SJCRH30 (cell line): ENCODE results near the gene MAG. TPM values are rescaled to one million over a fixed set of nuclear protein-coding genes. Genes with fewer than 3 reads are reported as not detected.

Experiments
- DNase-seq, 2 experiments: peaks; one replicate each; pipeline ENCODE4 v3.0.0-alpha.2; 2015 to 2020
- H3K27ac ChIP-seq: fragments of 250-450 bp; sonication (Bioruptor Pico); 2 replicates; pipeline ENCODE4 v1.5.1; 2020; ENCODE audit warnings: mild to moderate bottlenecking, moderate library complexity
- H3K27me3 ChIP-seq: fragments of 250-450 bp; sonication (Bioruptor Pico); 2 replicates; pipeline ENCODE4 v1.5.1; 2020; ENCODE audit warnings: mild to moderate bottlenecking, moderate library complexity
- H3K36me3 ChIP-seq: fragments of 250-450 bp; sonication (Bioruptor Pico); 2 replicates; pipeline ENCODE4 v1.5.1; 2020; ENCODE audit warnings: mild to moderate bottlenecking, moderate library complexity
- H3K4me1 ChIP-seq: fragments of 250-450 bp; sonication (Bioruptor Pico); 2 replicates; pipeline ENCODE4 v1.5.1; 2020; ENCODE audit warnings: mild to moderate bottlenecking, moderate library complexity
- H3K4me3 ChIP-seq: fragments of 250-450 bp; sonication (Bioruptor Pico); 2 replicates; pipeline ENCODE4 v1.5.1; 2020; ENCODE audit warnings: mild to moderate bottlenecking, moderate library complexity
- H3K9me3 ChIP-seq: fragments of 250-450 bp; sonication (Bioruptor Pico); replicated peaks from 2 replicates; pipeline ENCODE4 v1.5.1; 2020; ENCODE audit warnings: mild to moderate bottlenecking, moderate library complexity
- total RNA-seq: library from RNA; depleted of rRNA; stranded (reverse); fragments of >200 nt; shearing (Covaris generic); gene quantifications from 2 replicates; pipeline ENCODE4 v1.2.3, GENCODE V29; 2014

Gene MAG
- total RNA-seq, 1 experiment from 2014 or later = 1.2 TPM

DNA sequence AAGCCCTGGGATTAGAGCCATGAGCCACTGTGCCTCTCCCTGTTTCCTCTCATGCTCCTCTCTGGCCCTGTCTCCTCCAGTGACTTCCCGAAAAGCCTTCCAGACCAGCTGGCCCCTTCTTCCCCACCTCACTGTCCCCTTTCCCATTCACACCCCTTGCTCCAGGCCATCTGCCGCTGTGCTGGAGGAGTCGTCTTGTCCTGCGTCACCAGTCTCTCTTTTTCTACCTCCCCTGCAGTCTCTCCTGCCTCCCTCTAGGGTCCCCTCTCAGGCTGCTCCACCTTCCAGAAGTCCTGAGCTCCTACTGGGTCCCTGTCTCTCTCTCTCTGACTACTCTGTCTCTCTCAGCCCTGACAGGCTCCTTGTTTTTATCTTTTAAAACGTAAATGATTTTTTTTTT lies 50.5 kb downstream of the MAG start:
- Histone ChIP-seq H3K27ac (no peak overlapping the region), H3K9me3 (no peaks in the 10 kb centered on the region), H3K4me3 (no peak overlapping the region), H3K27me3 (no peaks in the 10 kb centered on the region), H3K4me1 (no peaks in the 10 kb centered on the region), H3K36me3 (no peaks in the 10 kb centered on the region)
- DNase-seq = peak in 1 of 2 experiments; percentile 41

DNA sequence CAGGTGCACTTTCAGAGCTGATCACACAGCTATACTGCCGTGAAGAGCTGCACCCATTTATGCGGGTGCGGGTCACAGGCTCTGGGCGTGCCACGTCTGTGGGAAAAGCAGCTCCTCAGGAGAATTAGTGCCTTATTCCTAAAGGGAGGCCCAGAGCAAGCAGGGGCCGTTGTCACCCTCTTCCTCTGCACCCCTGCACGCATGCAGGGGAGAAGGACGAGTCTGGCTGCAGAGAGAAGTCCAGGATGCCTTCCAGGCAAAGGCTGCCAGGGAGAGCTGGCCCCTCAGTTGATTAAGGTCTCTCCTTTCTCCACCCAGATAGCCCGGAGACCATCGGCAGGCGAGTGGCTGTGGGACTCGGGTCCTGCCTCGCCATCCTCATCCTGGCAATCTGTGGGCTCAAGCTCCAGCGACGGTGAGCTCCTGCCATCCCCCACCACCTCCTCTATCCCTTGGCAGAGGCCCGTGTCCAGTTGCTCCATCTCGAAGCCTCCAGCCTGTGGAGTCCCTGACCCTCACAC lies 52.6 kb downstream of the MAG start:
- DNase-seq = no peak

DNA sequence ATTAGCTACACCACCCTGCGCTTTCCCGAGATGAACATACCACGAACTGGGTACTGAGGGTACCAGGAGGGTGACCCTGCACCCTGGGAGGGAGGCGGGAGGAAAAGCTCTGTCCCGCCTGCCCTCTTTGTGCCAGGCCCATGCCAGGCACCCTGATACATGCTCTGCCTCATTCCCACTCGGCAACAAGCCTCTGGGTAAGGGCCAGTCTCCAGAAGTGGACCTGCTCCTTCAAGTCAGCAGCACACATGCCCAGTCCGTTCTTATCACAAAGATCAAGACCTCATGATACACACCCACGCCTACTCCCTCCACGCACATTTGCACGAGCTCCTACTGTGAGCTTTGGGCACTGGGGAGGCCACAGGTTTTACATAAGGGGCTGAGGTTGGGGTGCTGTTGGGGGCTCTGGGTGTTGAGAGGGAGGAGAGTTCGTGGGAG lies 53.7 kb downstream of the MAG start:
- Histone ChIP-seq H3K27ac (no peak overlapping the region), H3K27me3 (no peaks in the 10 kb centered on the region), H3K9me3 (no peaks in the 10 kb centered on the region), H3K4me1 (no peaks in the 10 kb centered on the region), H3K4me3 (no peak overlapping the region), H3K36me3 (no peaks in the 10 kb centered on the region)
- DNase-seq = no peak

More for the DNA sequence above, 52.6 kb downstream of the MAG start:
- Histone ChIP-seq H3K27me3 (no peaks in the 10 kb centered on the region), H3K27ac (no peak overlapping the region), H3K9me3 (no peaks in the 10 kb centered on the region), H3K4me1 (no peaks in the 10 kb centered on the region), H3K36me3 (no peaks in the 10 kb centered on the region), H3K4me3 (no peak overlapping the region)

DNA sequence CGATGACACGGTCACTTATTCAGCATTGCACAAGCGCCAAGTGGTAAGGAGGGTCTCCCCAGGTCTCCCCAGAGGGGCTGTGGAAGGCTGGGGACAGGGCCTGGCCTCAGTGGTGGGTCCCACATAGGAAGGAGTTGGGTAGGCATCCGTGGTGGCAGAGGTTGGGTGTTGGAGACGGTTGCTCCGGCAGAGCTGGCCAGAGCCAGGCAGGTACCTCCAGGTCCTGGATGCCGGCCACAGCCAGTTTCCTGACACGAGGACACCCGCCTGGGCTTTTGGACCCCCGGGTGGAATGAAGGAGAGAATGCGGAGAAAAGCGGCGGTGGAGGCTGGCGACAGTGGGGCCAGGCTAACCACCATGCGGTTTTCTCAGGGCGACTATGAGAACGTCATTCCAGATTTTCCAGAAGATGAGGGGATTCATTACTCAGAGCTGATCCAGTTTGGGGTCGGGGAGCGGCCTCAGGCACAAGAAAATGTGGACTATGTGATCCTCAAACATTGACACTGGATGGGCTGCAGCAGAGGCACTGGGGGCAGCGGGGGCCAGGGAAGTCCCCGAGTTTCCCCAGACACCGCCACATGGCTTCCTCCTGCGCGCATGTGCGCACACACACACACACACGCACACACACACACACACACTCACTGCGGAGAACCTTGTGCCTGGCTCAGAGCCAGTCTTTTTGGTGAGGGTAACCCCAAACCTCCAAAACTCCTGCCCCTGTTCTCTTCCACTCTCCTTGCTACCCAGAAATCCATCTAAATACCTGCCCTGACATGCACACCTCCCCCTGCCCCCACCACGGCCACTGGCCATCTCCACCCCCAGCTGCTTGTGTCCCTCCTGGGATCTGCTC lies 54.5 kb downstream of the MAG start:
- H3K9me3 ChIP-seq = no peaks in the 10 kb centered on the region
- DNase-seq = no peak
- H3K27ac ChIP-seq = no peak overlapping the region
- H3K27me3 ChIP-seq = no peaks in the 10 kb centered on the region
- H3K4me1 ChIP-seq = no peaks in the 10 kb centered on the region
- no peak overlapping the region for H3K4me3 ChIP-seq
- H3K36me3 ChIP-seq = no peaks in the 10 kb centered on the region

DNA sequence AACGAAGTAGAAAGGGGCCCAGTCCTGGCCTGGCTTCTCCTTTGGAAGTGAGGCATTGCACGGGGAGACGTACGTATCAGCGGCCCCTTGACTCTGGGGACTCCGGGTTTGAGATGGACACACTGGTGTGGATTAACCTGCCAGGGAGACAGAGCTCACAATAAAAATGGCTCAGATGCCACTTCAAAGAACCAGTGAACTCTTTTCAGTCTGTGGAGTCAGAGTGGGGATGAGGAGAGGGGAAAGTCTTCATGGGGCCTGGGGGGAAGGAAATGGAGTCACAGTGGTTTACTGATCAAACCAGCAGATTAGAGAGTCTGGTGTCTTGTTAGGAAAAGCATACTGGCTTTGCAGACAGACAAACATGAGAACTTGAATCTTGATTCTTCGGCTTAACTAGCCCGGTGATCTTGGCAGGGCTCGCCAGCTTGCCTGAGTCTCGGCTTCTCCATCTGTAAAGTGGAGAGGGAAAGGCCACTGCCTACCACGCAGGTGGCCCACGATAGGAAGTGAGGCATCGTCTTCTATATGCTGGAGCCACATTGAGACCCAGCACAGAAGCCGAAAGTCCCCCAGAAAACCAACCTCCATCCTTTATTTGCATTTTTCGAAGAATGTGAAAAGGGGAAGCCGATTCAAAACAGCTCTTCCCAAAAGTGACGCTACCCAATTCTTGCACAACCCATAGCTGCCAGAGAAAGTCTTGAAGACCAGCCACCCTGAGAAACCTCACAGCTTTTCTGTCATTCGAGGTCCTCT lies 55.4 kb downstream of the MAG start, which contains the start of gene FFAR1:
Gene FFAR1, plus strand, starts transcription at position 732 of the 759 bp plus-strand sequence. CDS start 3,650 bp downstream, outside the sequence.
- Histone ChIP-seq H3K4me1 (no peaks in the 10 kb centered on the region), H3K4me3 (no peak within 1 kb of the TSS), H3K36me3 (no peaks in the 10 kb centered on the region), H3K27me3 (no peaks in the 10 kb centered on the region), H3K9me3 (no peaks in the 10 kb centered on the region), H3K27ac (no peak within 1 kb of the TSS)
- no peak for DNase-seq

DNA sequence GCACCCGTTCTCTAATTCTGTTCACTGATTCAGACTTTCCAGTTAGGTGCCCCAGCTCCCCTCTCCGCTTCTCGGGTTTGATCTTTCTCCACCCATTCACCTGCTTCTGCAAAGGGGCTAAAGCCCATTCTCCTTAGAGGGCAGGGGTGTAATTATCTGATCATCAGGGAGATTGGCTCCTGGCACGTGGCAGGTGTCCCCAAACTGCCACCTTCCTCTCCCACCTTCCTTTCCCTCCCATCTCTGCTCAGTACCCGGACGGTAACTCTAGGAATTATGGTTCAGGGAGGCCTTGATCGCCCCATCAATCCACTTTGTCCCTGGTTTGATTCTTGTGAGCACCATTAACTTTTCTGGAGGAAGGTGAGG lies 56.0 kb downstream of the MAG start:
- Histone ChIP-seq H3K4me3 (no peak overlapping the region), H3K27me3 (no peaks in the 10 kb centered on the region), H3K36me3 (no peaks in the 10 kb centered on the region), H3K9me3 (no peaks in the 10 kb centered on the region), H3K27ac (no peak overlapping the region), H3K4me1 (no peaks in the 10 kb centered on the region)
- DNase-seq = no peak

DNA sequence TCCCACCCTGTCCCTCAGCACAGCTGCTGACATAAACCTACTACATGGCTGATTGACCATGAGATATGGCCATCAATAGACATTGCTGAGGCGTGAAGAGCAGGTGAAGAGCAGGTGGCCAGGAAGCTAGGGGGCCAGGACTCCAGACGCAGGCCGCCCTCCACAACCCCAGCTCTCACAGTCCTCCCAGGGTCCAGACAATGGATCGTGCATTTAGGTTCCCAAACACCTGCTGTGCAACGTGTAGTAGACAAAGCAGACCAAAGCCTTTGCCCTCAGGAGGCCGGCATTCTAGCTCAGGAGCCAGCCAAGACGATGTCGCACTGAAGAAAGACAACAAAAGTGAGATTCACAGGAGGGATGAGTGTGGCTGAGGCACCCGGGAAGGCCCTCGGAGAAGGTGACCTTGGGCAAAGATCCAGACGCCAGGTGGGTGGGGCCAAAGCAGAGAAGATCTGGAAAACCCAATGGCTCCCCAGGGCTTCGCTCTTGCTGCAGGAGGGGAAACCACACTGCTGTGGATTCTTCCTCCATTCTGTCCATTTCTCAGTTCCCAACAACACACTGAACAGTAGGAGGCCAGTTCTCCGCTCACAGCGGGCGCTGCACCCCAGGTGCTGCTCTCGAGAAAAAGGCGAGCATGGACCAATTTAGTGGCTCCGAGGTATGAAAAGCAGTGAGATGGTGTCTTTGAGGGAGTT lies 57.1 kb downstream of the MAG start:
- Histone ChIP-seq H3K27me3 (no peaks in the 10 kb centered on the region), H3K9me3 (no peaks in the 10 kb centered on the region), H3K4me1 (no peaks in the 10 kb centered on the region), H3K27ac (no peak overlapping the region), H3K36me3 (no peaks in the 10 kb centered on the region), H3K4me3 (no peak overlapping the region)
- peak; percentile 19 to 46 for DNase-seq

DNA sequence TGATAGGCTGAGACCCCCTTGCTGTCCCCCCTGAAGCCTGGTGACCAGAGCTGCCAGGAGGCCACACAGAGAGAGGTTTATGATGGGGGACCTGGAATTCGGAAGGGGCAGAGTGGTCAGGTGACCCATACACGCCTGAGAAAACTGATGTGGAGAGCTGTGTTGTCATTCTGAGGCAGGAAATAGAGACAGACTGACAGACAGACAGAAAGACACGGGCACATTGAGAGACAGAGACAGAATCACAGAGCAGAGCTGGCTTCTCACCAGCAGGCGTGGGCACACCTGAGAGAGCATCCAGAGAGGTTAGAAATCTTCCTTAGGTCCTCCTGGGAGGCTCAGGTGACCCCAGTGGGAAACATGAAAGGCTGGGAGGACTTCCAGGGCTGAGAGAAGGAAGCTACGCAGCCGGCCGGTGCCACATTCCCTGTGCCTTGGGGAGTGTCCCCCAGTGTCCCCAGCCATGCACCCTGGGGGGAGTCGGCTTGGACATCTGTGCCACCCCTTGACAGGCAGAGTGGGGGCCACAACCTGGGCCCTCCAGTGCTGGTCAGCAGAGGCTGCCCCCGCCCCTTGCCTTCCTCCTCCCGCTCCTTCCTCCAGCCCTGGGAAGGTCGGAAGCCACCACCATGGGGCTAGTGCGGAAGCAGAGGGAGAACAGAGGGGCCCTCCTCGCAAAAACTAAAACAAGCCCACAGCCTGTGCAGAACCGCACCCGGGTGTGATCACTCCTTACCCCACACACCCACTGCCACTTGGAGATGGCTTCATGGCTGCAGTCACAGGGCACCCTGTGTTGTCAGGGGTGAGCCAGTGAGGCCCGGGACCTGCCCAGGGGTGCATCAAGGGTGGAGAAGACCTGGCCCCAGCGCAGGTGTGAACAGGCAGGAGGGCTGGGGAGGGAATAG lies 57.9 kb downstream of the MAG start:
- Histone ChIP-seq H3K27ac (no peak overlapping the region), H3K27me3 (no peaks in the 10 kb centered on the region), H3K9me3 (no peaks in the 10 kb centered on the region), H3K4me3 (no peak overlapping the region), H3K4me1 (no peaks in the 10 kb centered on the region), H3K36me3 (no peaks in the 10 kb centered on the region)
- no peak for DNase-seq

DNA sequence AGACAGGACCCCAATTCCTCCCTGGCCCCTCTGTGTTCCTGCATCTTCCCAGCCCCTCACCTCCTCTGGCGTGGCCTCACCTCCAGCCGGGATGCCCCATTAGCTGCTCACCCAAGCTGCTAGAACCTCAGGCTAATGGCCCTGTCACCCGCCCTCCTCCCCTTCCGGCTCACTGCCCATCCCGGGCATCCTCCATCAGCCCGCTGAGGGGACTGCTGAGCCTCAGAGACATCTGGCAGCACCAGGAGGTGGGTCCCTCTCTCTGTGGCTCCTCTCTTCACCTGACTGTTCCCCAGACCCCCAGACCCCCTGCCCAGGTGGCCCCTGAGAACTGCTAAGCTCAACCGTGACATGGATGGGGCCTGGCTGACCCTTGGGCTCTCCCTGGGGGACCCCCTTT lies 58.6 kb downstream of the MAG start:
- Histone ChIP-seq H3K27ac (no peak overlapping the region), H3K4me1 (no peaks in the 10 kb centered on the region), H3K9me3 (no peaks in the 10 kb centered on the region), H3K36me3 (no peaks in the 10 kb centered on the region), H3K4me3 (no peak overlapping the region), H3K27me3 (no peaks in the 10 kb centered on the region)
- DNase-seq = no peak

DNA sequence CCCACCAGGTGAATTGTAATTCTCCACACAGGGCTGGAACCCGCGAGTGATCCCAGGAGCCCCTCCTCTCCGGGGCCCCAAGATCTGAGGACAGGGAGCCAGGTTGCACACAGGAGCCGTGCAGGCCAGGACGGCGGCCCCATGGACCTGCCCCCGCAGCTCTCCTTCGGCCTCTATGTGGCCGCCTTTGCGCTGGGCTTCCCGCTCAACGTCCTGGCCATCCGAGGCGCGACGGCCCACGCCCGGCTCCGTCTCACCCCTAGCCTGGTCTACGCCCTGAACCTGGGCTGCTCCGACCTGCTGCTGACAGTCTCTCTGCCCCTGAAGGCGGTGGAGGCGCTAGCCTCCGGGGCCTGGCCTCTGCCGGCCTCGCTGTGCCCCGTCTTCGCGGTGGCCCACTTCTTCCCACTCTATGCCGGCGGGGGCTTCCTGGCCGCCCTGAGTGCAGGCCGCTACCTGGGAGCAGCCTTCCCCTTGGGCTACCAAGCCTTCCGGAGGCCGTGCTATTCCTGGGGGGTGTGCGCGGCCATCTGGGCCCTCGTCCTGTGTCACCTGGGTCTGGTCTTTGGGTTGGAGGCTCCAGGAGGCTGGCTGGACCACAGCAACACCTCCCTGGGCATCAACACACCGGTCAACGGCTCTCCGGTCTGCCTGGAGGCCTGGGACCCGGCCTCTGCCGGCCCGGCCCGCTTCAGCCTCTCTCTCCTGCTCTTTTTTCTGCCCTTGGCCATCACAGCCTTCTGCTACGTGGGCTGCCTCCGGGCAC lies 59.6 kb downstream of the MAG start:
- H3K27ac ChIP-seq = no peak overlapping the region
- H3K9me3 ChIP-seq = no peaks in the 10 kb centered on the region
- no peaks in the 10 kb centered on the region for H3K36me3 ChIP-seq
- H3K27me3 ChIP-seq = no peaks in the 10 kb centered on the region
- DNase-seq = no peak
- H3K4me1 ChIP-seq = no peaks in the 10 kb centered on the region
- no peak overlapping the region for H3K4me3 ChIP-seq

DNA sequence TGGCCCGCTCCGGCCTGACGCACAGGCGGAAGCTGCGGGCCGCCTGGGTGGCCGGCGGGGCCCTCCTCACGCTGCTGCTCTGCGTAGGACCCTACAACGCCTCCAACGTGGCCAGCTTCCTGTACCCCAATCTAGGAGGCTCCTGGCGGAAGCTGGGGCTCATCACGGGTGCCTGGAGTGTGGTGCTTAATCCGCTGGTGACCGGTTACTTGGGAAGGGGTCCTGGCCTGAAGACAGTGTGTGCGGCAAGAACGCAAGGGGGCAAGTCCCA lies 60.2 kb downstream of the MAG start:
- H3K4me3 ChIP-seq = no peak overlapping the region
- no peaks in the 10 kb centered on the region for H3K36me3 ChIP-seq

DNA sequence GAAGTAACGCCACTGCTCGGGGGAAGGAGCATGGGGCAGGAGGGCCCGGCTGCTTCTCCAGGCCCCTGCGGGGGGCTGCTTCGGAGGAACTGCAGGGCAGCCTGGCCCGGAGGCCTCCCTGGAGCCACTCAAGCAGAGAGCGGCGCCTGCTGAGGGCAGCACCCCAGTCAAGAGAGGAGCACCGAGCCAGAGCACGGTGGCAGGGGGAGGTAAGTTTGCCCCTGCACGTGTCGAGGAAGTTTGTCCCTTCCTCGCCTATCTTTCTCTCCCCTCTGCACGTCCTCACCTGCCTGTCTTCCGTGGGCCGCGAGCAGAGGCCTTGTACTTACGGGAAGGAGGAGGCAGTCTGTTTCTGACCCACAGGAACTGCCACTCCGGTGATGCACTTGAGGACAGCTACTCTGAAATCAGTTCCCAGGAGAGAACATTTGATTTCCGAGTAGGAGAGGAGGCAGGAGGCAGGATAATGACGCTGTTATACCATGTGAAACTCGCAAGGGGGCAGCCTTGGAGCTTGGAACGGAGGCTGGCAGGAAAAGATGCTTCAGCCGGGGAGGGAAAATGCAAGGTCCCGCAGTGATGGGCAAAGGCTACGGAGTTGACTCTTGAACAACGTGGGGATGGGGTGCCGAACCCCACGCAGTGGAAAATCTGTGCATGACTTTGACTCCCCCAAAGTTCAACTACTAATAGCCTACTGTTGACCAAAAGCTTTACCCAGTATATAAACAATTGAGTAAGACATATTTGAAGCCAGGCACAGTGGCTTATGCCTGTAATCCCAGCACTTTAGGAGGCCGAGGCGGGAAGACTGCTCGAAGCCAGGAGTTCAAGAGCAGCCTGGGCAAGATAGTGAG lies 60.7 kb downstream of the MAG start:
- no peak overlapping the region for H3K27ac ChIP-seq
- H3K4me3 ChIP-seq = no peak overlapping the region
- DNase-seq = peak; percentile 63 to 86
- peaks cover 6% of the 10 kb centered on the region; the same call in 1 of the 2 replicates for H3K27me3 ChIP-seq
- no peaks in the 10 kb centered on the region for H3K9me3 ChIP-seq
- H3K4me1 ChIP-seq = no peaks in the 10 kb centered on the region
- no peaks in the 10 kb centered on the region for H3K36me3 ChIP-seq

More for the DNA sequence above, 60.2 kb downstream of the MAG start:
- Histone ChIP-seq H3K4me1 (no peaks in the 10 kb centered on the region), H3K9me3 (no peaks in the 10 kb centered on the region), H3K27me3 (peaks cover under 1% of the 10 kb centered on the region; the same call in 1 of the 2 replicates), H3K27ac (no peak overlapping the region)
- no peak for DNase-seq

DNA sequence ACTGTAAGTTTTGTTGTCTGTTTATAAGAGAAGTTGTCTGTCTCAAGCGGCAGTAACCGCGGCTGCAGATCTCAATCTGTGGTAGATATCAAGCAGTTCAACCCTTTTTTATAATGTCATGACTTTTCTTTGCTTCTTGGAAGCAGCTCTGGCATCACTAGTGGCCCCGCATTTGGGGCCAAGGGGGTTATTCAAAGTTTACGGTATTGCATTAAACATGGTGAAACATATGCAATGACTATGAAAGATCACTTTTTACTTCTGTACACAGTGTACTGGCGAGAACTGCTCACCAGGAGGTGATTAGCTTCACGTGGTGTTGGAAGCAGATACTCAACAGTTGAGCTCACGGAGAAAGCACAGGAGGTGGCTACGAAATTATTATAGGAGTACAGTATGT lies 61.7 kb downstream of the MAG start:
- H3K9me3 ChIP-seq = no peaks in the 10 kb centered on the region
- H3K36me3 ChIP-seq = no peaks in the 10 kb centered on the region
- DNase-seq = no peak
- H3K27ac ChIP-seq = no peak overlapping the region
- H3K27me3 ChIP-seq = peaks cover 11% of the 10 kb centered on the region; the same call in 1 of the 2 replicates
- H3K4me1 ChIP-seq = no peaks in the 10 kb centered on the region
- no peak overlapping the region for H3K4me3 ChIP-seq
